NCI-H1105 treated with DMSO at 0.1 percent for 48 hours (cell line): Measurements from ENCODE around the gene ATP10D.
A peak's percentile ranks its signal among the peaks of the same experiment; 100 is the strongest.

ENCODE experiments used
- DNase-seq: peaks from one replicate; lab custom pipeline; 2025; lab: John Stamatoyannopoulos, UW

Gene ATP10D

DNA sequence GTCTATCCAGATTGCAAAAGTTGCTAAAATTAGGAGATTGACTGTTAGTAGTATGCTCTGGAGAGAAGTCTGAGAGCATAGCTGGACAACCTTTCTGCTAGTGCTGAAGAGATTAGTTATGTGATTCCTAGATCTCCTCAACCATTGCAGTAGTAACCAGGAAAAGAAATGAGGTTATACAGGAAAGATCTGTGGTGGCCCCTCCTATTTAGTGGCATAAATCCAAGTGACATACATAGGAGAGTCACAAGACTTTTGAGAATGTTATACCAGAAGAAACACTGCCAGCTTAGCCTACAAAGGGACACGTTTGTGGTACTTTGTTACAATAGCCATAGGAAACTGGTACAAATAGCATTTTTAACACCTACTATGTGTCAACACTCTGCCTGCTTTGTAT is 105.2 kb downstream of the ATP10D start:
- DNase-seq: no peak

DNA sequence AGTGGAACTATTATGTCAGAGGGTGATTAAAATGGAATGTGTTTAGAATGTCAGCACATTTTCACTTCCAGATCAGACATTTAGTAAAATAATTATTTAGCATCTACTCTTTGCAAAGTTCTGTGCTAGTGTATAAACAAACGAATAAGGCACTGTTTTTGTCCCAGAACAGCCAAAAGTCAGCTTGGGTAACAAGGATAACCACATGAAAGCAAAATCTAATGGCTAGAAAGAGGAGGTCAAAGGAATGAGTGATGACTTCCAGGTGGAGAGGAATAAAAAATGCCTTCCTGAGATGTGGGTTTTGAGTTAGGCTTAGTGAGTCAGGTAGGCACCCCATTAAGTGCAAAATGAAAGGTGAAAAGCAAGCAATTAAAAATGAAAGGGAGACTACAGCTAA is 112.6 kb downstream of the ATP10D start:
- no peak for DNase-seq

DNA sequence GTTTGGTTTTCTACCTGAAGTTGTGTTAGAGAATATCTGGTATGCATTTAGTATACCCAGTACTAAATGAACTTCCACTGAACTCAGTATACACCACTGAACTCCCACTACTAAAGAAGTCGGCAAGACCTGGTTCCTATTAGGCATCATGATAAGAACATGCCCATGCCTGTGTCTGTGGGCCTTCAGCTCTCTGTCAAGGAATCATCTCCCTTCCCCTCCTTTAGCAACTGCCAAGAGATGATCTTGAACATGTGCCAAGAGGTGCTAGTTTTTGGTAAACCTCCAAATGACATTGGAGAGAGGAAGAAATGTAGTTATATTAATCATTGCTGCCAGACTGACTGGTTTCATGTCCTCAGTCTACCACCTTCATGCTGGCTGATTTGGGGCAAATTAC is 113.2 kb downstream of the ATP10D start:
- peak; percentile 1 for DNase-seq

DNA sequence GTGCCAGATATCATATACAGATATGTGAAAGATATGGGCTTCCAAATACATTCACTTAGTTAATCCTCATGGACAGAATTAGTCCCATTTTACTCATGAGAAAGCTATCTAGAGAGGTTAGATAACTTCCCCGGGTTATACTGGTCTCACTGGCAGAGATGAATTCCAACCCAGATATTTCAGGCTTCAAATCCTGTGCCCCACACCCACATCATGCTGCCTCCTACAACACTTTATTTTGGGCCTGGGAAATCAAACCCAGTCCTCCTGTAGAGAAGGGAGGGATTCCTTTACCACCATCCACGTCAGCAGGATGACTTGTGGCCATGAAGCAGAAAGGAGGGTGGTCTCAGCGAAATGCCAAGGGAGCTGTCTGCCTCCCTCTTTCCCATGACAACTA is 113.8 kb downstream of the ATP10D start:
- DNase-seq: no peak

DNA sequence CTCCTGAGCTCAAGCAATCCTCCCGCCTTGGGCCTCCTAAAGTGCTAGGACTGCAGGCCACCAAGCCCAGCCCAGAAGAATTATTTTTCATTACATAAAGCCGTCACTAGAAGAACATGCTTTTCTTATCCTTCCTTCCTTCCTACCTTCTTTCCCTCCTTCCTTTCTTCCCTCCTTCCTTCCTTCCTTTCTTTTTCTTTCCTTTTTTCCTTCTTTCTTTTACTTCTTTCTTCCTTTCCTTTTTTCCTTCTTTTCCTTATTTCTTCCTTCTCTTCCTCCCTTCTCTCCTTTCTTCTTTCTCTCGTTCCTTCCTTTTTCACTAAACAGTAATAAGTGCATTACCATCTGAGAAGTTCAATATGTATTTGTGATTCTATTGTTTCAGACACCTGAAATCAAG is 121.4 kb downstream of the ATP10D start:
- DNase-seq: no peak

DNA sequence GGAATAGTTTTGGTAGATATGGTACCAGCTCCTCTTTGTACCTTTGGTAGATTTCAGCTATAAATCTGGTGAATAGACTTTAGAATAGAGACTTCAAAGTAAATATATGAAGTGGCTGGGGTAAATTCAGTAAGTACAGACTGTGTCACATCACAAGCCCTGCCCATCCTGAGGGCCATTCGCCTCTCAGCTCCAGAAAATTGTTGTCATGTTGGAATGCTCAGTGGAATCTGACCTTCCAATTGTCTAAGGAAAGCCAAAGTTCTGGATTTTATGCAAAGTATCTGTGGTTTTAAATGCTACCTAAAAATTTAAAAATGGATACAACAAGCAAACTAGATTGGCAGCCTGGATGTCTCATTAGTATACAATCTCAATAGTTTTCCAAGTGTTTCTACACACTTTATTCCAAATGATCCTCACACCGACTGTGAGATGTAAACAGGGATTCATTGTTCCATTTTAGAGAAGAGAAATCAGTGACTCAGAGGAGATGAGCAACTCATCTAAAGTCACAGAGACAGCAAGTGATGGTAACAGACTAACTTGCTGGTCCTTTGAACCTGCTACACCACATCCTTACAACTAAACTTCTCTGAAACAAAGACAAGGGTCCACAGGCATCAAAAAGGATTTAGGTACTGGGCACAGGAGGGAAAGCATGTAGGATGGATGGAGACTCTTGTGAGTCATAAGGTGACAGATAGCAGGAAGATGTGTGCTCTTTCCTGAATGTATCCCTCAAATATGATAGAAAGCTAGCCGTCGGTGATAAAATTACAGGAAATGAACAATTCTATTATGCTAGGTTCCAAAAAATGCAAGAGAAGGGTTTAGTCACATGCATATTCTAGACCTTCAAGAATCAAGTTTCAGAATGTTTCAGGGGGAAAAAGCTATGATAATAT is 127.3 kb downstream of the ATP10D start:
- DNase-seq: no peak

DNA sequence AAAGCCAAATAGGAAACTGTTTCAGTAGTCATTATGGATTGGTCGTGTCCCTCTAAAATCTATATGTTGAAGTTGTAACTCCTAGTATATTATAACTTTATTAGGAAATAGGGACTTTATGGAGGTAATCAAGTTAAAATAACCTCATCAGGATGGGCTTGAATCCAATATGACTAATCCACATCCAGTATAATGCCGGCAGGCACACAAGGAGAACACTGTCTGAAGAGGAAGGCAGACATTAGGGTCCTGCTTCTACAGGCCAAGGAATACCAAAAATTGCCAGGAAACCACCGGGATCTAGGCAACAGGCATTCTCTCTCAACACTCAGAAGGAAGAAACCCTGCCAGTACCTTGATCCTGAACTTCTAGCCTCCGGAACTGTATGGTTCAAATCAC is 130.3 kb downstream of the ATP10D start:
- no peak for DNase-seq

DNA sequence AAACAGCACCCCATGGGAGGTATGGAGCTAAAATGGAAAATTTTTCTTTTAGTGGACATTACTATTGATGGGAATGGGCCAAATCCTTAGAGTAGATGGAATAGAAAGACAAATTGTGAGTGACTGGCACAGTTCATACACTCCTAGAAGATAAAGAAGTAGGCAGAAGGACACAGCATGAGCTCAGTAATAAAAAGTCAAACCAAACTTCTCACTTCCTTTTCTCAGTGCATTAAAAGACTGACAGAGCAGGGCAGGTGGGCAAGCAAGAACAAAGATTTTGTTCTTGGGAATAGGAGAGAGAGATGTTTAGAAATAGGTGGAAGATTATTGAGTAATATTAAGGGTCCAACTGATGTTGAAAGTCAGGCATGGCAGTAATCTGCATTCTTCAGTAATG is 132.5 kb downstream of the ATP10D start:
- no peak for DNase-seq

DNA sequence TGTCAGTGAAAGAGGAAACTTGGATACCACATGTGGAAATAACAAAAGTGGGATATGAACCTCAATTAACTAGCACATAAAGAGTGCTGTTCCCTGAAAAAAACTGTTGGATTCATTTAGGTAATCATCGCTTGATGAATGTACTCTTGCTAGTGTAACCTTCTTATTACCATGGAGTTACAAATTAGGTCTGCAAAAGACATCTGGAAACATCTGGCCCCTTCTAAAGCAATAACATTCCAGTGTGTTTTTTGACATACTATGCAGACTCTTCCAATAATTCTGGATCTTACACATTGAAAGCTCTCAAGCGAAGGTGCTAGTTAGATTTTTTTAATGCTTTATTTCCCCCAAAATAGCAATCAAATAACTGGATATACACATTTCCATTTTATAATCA is 134.6 kb downstream of the ATP10D start:
- DNase-seq: no peak

DNA sequence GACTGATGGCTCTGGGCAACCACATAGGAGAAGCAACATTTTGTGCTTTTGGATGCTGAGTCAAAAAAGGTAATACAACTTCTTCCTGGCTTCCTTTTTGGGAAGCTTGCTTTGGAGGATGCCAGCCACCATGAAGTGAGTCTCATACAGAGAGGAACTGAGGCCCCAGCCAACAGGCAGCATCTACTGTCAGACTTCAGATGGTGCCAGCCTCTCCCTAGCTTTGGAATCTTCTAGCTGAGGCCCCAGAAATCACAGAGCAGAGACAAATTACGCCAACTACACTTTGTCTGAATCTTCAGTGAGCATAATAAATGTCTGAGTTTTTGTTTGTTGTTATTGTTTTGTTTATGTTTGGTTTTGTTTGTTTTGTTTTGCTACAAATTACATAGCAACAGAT is 136.1 kb downstream of the ATP10D start:
- no peak for DNase-seq

DNA sequence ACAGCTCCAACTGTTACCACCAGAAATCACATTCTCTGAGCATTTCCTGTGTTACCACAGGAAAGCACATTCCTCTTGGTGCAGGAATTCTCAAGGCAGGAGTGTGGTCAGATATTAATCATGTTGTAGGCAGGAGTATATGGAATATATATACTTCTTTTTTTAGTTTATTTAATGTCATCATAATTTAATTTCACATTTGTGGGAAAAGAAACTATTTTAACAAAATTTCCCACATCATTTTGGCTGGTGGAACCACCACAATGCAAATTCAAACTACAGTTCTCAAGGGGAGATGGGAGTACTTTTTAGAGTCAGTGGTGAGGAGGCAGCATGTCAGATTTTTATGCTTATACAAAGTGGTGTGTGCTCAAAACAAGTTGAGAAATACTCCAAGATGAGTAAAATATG is 139.0 kb downstream of the ATP10D start:
- no peak for DNase-seq

DNA sequence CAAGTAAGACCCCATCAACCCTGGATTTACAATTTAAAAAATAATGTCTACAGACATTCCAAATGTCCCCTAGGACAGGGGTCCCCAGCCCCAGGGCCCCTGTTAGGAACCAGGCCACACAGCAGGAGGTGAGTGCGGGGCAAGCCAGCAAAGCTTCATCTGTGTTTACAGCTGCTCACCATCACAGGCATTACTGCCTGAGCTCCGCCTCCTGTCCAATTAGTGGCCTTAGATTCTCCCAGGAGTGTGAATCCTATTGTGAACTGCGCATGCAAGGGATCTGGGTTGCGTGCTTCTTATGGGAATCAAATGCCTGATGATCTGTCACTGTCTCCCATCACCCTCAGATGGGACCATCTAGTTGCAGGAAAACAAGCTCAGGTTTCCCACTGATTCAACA is 146.1 kb downstream of the ATP10D start:
- no peak for DNase-seq

DNA sequence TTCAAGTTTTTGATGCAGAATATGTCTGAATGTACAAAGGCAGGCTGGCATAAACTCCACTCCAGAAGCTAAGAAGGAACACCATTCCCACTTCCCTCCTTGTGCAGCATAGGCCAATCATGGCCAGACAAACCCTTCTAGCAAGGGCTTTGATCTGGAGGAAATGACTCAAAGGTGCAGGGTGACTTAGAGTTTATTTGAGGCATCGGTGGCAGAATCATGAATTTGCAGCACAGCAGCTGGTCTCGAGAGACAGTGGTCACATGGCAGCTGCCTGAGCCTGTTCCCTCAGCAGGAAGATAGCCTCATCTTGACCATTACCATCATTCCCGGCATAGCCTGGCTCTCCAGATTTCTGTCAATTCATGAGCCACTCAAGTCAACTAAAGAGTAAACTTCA is 154.5 kb downstream of the ATP10D start:
- DNase-seq: no peak

DNA sequence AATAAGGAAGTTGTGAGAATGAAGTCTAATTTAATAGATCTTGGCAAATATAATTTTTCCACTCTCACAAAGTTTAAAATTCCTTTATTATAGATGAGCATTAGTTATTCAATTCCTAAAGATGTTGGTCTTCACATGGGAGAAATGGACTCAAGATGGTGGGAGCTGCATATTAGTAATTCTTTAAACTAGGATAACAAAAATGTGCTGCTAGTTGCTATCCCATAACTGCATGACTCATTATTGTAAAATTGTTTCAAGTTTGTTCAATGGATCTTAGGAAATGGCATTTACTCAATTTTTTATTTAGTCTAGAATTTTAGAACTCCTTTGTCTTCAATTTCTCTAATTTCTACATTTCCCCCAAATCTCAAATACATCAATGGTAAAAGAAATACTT is 155.8 kb downstream of the ATP10D start:
- DNase-seq: no peak

DNA sequence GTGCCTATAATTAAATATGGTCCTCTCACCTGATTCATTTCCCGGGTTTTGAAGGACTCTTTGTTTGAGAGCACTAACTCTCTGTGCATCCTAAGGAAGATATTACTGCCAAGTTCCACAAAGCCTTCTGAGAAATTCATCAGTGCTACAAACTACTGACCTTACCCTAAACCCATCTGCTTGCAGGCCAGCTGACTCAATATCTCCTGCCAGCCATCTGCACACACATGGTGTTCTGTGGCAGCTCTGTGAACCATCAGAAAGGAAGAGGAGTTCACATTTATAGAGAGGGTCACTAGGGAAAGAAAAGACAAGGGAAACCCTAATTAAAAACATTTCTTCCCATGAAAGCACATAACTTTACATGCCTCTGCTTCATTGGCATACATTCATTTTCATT is 156.7 kb downstream of the ATP10D start:
- DNase-seq: peak; percentile 21

DNA sequence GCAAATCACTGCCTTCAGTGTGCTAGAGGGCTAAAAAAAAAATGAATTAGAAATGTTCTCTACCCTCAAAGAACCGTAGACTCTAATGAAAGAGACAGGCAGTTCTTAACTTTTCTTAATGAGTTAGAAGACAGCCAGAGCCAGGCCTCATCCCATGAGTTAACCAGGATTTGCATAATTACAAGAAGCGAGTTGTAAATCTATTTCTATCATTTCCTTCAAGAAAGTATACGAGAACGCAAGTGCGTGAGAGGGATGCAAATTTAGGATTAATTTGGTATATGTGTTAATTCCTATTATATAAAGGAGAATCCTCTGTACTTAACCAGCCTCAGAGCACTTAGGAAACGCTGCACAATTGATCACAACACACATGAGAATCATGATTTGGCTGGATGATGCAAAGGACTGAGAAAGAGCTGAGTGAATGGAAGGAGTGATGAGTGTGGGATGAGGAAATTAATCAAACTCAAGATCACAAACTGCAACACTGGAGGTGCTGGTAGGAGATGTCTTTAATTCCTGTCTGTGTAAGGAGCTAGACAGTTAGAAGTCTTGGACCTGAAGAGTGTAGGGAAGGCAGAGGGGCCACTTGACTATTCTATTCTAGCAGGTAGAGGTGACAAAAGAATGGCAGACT is 157.2 kb downstream of the ATP10D start:
- DNase-seq: no peak
